HepG2 (cell line): ENCODE results near the gene P3H3. TPM values are rescaled to one million over a fixed set of nuclear protein-coding genes. Genes with fewer than 3 reads are reported as not detected.

ENCODE experiments used
- ATF7 ChIP-seq, 2 experiments: fragments of 450-650 bp in 1 of 2; sonication (generic) in 1 of 2; formaldehyde crosslinking in 1 of 2; IDR thresholded peaks; 2 replicates each; pipeline versions ENCODE4 v1.4.0 to v1.6.1; 2016 to 2020; ENCODE audit warnings: antibody characterized with exemption in 1 of 2, mild to moderate bottlenecking in 1 of 2, missing genetic modification reagents in 1 of 2
- ELF1 ChIP-seq: sonication (generic); formaldehyde crosslinking; IDR thresholded peaks from 2 replicates; pipeline ENCODE4 v1.4.0; 2020; ENCODE audit warnings: missing genetic modification reagents
- FOXA3 ChIP-seq: IDR thresholded peaks from 2 replicates; pipeline ENCODE4 v1.6.1; 2016; ENCODE audit warnings: missing genetic modification reagents, missing compliant biosample characterization
- IKZF1 ChIP-seq: fragments of 450-650 bp; IDR thresholded peaks from 2 replicates; pipeline ENCODE4 v1.7.1; 2016
- NCOR1 ChIP-seq: fragments of 200-600 bp; sonication (generic); IDR thresholded peaks from 2 replicates; pipeline ENCODE4 v1.7.0; 2017; ENCODE audit warnings: antibody characterized with exemption, low read length, borderline replicate concordance
- NONO ChIP-seq, 2 experiments: fragments of 450-650 bp in 1 of 2; sonication (generic) in 1 of 2; formaldehyde crosslinking in 1 of 2; IDR thresholded peaks in 1 of 2; conservative IDR thresholded peaks in 1 of 2; 2 replicates each; pipeline versions ENCODE4 v1.6.1 to v1.8.0; 2017 to 2022; ENCODE audit warnings: mild to moderate bottlenecking in 1 of 2, missing genetic modification reagents in 1 of 2, moderate library complexity in 1 of 2
- POLR2G ChIP-seq: fragments of 200-400 bp; formaldehyde crosslinking; IDR thresholded peaks from 2 replicates; pipeline ENCODE4 v1.6.1; 2018; ENCODE audit warnings: mild to moderate bottlenecking, low read depth, low read length, moderate library complexity
- REPIN1 ChIP-seq: sonication (generic); formaldehyde crosslinking; IDR thresholded peaks from 2 replicates; pipeline ENCODE4 v1.8.0; 2022; ENCODE audit warnings: missing genetic modification reagents, low read depth, mild to moderate bottlenecking, borderline replicate concordance
- SMC3 ChIP-seq: IDR thresholded peaks from 2 replicates; pipeline ENCODE4 v1.6.1; 2011; ENCODE audit warnings: low read length, improper control_type of control experiment
- SRSF9 ChIP-seq: fragments of 200-400 bp; formaldehyde crosslinking; IDR thresholded peaks from 2 replicates; pipeline ENCODE4 v1.6.1; 2018; ENCODE audit warnings: borderline replicate concordance, mild to moderate bottlenecking, low read depth, low read length; ENCODE audit not compliant: insufficient read depth, poor library complexity, severe bottlenecking
- XBP1 ChIP-seq: sonication (generic); formaldehyde crosslinking; IDR thresholded peaks from 2 replicates; pipeline ENCODE4 v1.5.0; 2020; ENCODE audit warnings: missing genetic modification reagents
- ZBTB42 ChIP-seq: sonication (generic); formaldehyde crosslinking; IDR thresholded peaks from 2 replicates; pipeline ENCODE4 v1.5.0; 2020; ENCODE audit warnings: mild to moderate bottlenecking, missing genetic modification reagents
- ZEB1 ChIP-seq: IDR thresholded peaks from 2 replicates; pipeline ENCODE4 v1.6.1; 2012; ENCODE audit warnings: mild to moderate bottlenecking, low read depth, inconsistent platforms; ENCODE audit not compliant: insufficient replicate concordance
- ZNF263 ChIP-seq: sonication (generic); formaldehyde crosslinking; IDR thresholded peaks from 2 replicates; pipeline ENCODE4 v1.4.0; 2020; ENCODE audit warnings: missing genetic modification reagents
- ZNF350 ChIP-seq: sonication (generic); formaldehyde crosslinking; IDR thresholded peaks from 2 replicates; pipeline ENCODE4 v1.4.0; 2020; ENCODE audit warnings: mild to moderate bottlenecking, low read depth, missing genetic modification reagents, borderline replicate concordance
- ZNF501 ChIP-seq: sonication (generic); formaldehyde crosslinking; IDR thresholded peaks from 2 replicates; pipeline ENCODE4 v1.5.1; 2020; ENCODE audit warnings: mild to moderate bottlenecking, moderate library complexity, missing genetic modification reagents
- polyA plus RNA-seq, 8 experiments: library from polyadenylated mRNA; depleted of rRNA in 3 of 8; stranded (reverse) in 7 of 8; unstranded in 1 of 8; fragments of >200 nt; fragmentation: Illumina TruSeq in 4 of 8; extraction: Trizol in 4 of 8; gene quantifications; 2 replicates each; pipeline versions ENCODE4 v1.2.1 to v1.2.3, GENCODE V29; 2011 to 2016; ENCODE audit warnings: low read depth in 4 of 8, missing spikeins in 1 of 8, mixed read lengths in 1 of 8; ENCODE audit not compliant: insufficient read depth in 1 of 8
- total RNA-seq, 5 experiments: library from RNA; depleted of rRNA; stranded (reverse); fragments of >200 nt; fragmentation: Illumina TruSeq; extraction: Trizol; gene quantifications; 2 replicates each; pipeline ENCODE4 v1.2.3, GENCODE V29; 2016; ENCODE audit warnings: low read depth in 1 of 5
- TF ChIP-seq, protein P1 (sequence below): sonication (generic); formaldehyde crosslinking; conservative IDR thresholded peaks from 2 replicates; pipeline ENCODE4 v1.8.0; 2022; ENCODE audit warnings: low read depth, missing genetic modification reagents
- TF ChIP-seq, protein P2 (sequence below), 2 experiments: fragments of 450-650 bp in 1 of 2; sonication (generic) in 1 of 2; formaldehyde crosslinking; IDR thresholded peaks; 2 replicates each; pipeline versions ENCODE4 v1.5.0 to v1.8.0; 2020 to 2022; ENCODE audit warnings: mild to moderate bottlenecking in 1 of 2, missing genetic modification reagents in 1 of 2
- TF ChIP-seq, protein P3 (sequence below): sonication (generic); formaldehyde crosslinking; IDR thresholded peaks from 2 replicates; pipeline ENCODE4 v1.8.0; 2022; ENCODE audit warnings: mild to moderate bottlenecking, missing genetic modification reagents; ENCODE audit not compliant: insufficient replicate concordance
- TF ChIP-seq, protein P4 (sequence below): fragments of 450-650 bp; IDR thresholded peaks from 2 replicates; pipeline ENCODE4 v1.6.1; 2016
- TF ChIP-seq, protein P5 (sequence below): sonication (generic); formaldehyde crosslinking; IDR thresholded peaks from 2 replicates; pipeline ENCODE4; 2020; ENCODE audit warnings: missing genetic modification reagents, mild to moderate bottlenecking, borderline replicate concordance

The P3H3 gene
- total and polyA plus RNA-seq, 2 of the 13 experiments (the other 11 are each of a cell fraction or from before 2014, with no cell fraction given), result 20.1 to 20.5 TPM

DNA sequence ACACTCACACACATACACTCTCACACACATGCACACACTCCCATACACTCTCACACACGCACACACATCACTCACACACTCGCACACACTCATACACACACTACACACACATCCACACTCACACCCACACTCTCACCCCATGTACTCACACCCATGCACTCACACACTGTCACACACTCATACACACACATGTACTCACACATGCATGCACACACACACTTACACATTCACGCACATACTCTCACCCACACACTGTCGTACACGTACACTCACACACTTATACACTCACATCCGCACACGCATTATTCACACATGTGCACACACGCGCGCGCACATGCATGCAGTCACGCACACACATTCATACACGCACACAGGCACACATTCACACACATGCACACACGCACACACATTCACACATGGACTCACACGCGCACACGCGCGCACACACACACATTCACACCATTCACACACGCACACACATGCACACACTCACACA lies 10.5 kb upstream of the P3H3 start (continued):
- TF ChIP-seq, protein P1, sequence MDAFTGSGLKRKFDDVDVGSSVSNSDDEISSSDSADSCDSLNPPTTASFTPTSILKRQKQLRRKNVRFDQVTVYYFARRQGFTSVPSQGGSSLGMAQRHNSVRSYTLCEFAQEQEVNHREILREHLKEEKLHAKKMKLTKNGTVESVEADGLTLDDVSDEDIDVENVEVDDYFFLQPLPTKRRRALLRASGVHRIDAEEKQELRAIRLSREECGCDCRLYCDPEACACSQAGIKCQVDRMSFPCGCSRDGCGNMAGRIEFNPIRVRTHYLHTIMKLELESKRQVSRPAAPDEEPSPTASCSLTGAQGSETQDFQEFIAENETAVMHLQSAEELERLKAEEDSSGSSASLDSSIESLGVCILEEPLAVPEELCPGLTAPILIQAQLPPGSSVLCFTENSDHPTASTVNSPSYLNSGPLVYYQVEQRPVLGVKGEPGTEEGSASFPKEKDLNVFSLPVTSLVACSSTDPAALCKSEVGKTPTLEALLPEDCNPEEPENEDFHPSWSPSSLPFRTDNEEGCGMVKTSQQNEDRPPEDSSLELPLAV (CRISPR knock-in tag), result no peak
- TF ChIP-seq XBP1 (CRISPR knock-in tag), result no peak
- TF ChIP-seq SRSF9, result no peak
- no peak for TF ChIP-seq ZNF501 (CRISPR knock-in tag)
- no peak for TF ChIP-seq REPIN1 (CRISPR knock-in tag)
- TF ChIP-seq NONO (IDR thresholded peaks at IDR 0.05), result 0 out of 2 replicates have a peak, but pooled peaks have one; percentile 13
- 0 out of 2 replicates have a peak, but pooled peaks have one; percentile 32 for TF ChIP-seq NONO (CRISPR knock-in tag; conservative IDR thresholded peaks at IDR 0.05)
- TF ChIP-seq, protein P2, sequence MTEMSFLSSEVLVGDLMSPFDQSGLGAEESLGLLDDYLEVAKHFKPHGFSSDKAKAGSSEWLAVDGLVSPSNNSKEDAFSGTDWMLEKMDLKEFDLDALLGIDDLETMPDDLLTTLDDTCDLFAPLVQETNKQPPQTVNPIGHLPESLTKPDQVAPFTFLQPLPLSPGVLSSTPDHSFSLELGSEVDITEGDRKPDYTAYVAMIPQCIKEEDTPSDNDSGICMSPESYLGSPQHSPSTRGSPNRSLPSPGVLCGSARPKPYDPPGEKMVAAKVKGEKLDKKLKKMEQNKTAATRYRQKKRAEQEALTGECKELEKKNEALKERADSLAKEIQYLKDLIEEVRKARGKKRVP (CRISPR knock-in tag; IDR thresholded peaks at IDR 0.05), result no peak
- TF ChIP-seq, protein P3, sequence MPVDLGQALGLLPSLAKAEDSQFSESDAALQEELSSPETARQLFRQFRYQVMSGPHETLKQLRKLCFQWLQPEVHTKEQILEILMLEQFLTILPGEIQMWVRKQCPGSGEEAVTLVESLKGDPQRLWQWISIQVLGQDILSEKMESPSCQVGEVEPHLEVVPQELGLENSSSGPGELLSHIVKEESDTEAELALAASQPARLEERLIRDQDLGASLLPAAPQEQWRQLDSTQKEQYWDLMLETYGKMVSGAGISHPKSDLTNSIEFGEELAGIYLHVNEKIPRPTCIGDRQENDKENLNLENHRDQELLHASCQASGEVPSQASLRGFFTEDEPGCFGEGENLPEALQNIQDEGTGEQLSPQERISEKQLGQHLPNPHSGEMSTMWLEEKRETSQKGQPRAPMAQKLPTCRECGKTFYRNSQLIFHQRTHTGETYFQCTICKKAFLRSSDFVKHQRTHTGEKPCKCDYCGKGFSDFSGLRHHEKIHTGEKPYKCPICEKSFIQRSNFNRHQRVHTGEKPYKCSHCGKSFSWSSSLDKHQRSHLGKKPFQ (CRISPR knock-in tag), result no peak
- no peak for TF ChIP-seq ZEB1
- 0 out of 2 replicates have a peak, but pooled peaks have one; percentile 39 for TF ChIP-seq IKZF1
- TF ChIP-seq, protein P4, sequence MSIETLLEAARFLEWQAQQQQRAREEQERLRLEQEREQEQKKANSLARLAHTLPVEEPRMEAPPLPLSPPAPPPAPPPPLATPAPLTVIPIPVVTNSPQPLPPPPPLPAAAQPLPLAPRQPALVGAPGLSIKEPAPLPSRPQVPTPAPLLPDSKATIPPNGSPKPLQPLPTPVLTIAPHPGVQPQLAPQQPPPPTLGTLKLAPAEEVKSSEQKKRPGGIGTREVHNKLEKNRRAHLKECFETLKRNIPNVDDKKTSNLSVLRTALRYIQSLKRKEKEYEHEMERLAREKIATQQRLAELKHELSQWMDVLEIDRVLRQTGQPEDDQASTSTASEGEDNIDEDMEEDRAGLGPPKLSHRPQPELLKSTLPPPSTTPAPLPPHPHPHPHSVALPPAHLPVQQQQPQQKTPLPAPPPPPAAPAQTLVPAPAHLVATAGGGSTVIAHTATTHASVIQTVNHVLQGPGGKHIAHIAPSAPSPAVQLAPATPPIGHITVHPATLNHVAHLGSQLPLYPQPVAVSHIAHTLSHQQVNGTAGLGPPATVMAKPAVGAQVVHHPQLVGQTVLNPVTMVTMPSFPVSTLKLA, result peak; percentile 88
- no peak for TF ChIP-seq ZBTB42 (CRISPR knock-in tag)
- no peak for TF ChIP-seq ATF7 (IDR thresholded peaks at IDR 0.05)
- TF ChIP-seq ATF7 (CRISPR knock-in tag; IDR thresholded peaks at IDR 0.05), result 0 out of 2 replicates have a peak, but pooled peaks have one; percentile 12
- no peak for TF ChIP-seq FOXA3
- TF ChIP-seq NCOR1, result no peak
- TF ChIP-seq, protein P5, sequence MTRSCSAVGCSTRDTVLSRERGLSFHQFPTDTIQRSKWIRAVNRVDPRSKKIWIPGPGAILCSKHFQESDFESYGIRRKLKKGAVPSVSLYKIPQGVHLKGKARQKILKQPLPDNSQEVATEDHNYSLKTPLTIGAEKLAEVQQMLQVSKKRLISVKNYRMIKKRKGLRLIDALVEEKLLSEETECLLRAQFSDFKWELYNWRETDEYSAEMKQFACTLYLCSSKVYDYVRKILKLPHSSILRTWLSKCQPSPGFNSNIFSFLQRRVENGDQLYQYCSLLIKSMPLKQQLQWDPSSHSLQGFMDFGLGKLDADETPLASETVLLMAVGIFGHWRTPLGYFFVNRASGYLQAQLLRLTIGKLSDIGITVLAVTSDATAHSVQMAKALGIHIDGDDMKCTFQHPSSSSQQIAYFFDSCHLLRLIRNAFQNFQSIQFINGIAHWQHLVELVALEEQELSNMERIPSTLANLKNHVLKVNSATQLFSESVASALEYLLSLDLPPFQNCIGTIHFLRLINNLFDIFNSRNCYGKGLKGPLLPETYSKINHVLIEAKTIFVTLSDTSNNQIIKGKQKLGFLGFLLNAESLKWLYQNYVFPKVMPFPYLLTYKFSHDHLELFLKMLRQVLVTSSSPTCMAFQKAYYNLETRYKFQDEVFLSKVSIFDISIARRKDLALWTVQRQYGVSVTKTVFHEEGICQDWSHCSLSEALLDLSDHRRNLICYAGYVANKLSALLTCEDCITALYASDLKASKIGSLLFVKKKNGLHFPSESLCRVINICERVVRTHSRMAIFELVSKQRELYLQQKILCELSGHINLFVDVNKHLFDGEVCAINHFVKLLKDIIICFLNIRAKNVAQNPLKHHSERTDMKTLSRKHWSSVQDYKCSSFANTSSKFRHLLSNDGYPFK (CRISPR knock-in tag), result no peak
- TF ChIP-seq POLR2G, result no peak
- TF ChIP-seq ELF1, result no peak
- no peak for TF ChIP-seq ZNF350 (CRISPR knock-in tag)
- no peak for TF ChIP-seq SMC3
- no peak for TF ChIP-seq ZNF263 (CRISPR knock-in tag)
